A673 (cell line): ENCODE data around the gene AMOT. TPM values are rescaled to one million over a fixed set of nuclear protein-coding genes. Genes with fewer than 3 reads are reported as not detected.

Experiments used
- BruUV-seq: library from RNA; stranded (reverse); fragments of 400-500 nt; replicated peaks from 2 replicates; lab custom pipeline; 2021; lab: Mats Ljungman, UMichigan
- CTCF ChIA-PET: fragments of 300-600 bp; sonication (Branson Sonifier 250); formaldehyde crosslinking; loops from one replicate; lab custom pipeline; 2022; ENCODE audit warnings: antibody characterized with exemption; lab: Charles Lee
- POLR2A ChIA-PET: fragments of 300-600 bp; sonication (Branson Sonifier 250); formaldehyde crosslinking; loops from one replicate; lab custom pipeline; 2022; ENCODE audit warnings: antibody characterized with exemption; ENCODE audit not compliant: low non-redundant PET; lab: Charles Lee
- DNase-seq: peaks from one replicate; pipeline ENCODE4 v3.0.0-alpha.2; 2015; ENCODE audit warnings: low spot score
- H3K27ac ChIP-seq: fragments of 200-600 bp; sonication (generic); 2 replicates; pipeline ENCODE4 v1.5.1; 2016; ENCODE audit warnings: mixed run types, low read depth, mild to moderate bottlenecking, mixed read lengths, antibody characterized with exemption, low read length; ENCODE audit not compliant: poor library complexity, severe bottlenecking
- H3K27me3 ChIP-seq: fragments of 200-600 bp; sonication (generic); replicated peaks from 2 replicates; pipeline ENCODE4 v1.6.1; 2017; ENCODE audit warnings: mixed run types, low read depth, mild to moderate bottlenecking, mixed read lengths, antibody characterized with exemption, low read length; ENCODE audit not compliant: insufficient read depth, poor library complexity
- H3K36me3 ChIP-seq: fragments of 200-600 bp; sonication (generic); 2 replicates; pipeline ENCODE4 v1.6.1; 2016; ENCODE audit warnings: mixed run types, mild to moderate bottlenecking, mixed read lengths, antibody characterized with exemption, low read length; ENCODE audit not compliant: insufficient read depth, poor library complexity, severe bottlenecking
- H3K4me1 ChIP-seq: fragments of 200-600 bp; sonication (generic); 2 replicates; pipeline ENCODE4 v1.6.1; 2017; ENCODE audit warnings: mixed run types, mild to moderate bottlenecking, mixed read lengths, antibody characterized with exemption, low read length; ENCODE audit not compliant: insufficient read depth, poor library complexity, severe bottlenecking
- H3K4me3 ChIP-seq: fragments of 200-600 bp; sonication (generic); 2 replicates; pipeline ENCODE4 v1.5.1; 2016; ENCODE audit warnings: low read depth, mixed run types, mild to moderate bottlenecking, mixed read lengths, low read length; ENCODE audit not compliant: poor library complexity, severe bottlenecking
- H3K9me3 ChIP-seq: fragments of 200-600 bp; sonication (generic); 2 replicates; pipeline ENCODE4 v1.6.1; 2016; ENCODE audit warnings: mixed run types, low read depth, mild to moderate bottlenecking, mixed read lengths, antibody characterized with exemption, low read length; ENCODE audit not compliant: poor library complexity, severe bottlenecking
- CTCF ChIP-seq: fragments of 300-800, 200-600 bp; sonication (generic); conservative IDR thresholded peaks from 2 replicates; pipeline ENCODE4 v1.5.1; 2017; ENCODE audit warnings: low read depth, mild to moderate bottlenecking, antibody characterized with exemption, low read length, moderate library complexity, mixed read lengths
- EZH2 ChIP-seq: fragments of 200-600 bp; sonication (generic); IDR thresholded peaks from 2 replicates; pipeline ENCODE4 v1.6.1; 2017; ENCODE audit warnings: borderline replicate concordance, low read depth, mild to moderate bottlenecking, mixed read lengths, antibody characterized with exemption, low read length; ENCODE audit not compliant: poor library complexity, severe bottlenecking
- intact Hi-C: fragments of 100-400 bp; cut with micrococcal nuclease; formaldehyde crosslinking; loops from one replicate; pipeline ENCODE4 v1.10.0; 2022; ENCODE audit not compliant: unreplicated experiment
- total RNA-seq: library from RNA; stranded (reverse); gene quantifications from 2 replicates; pipeline ENCODE4 v1.2.3, GENCODE V29; 2021

Gene AMOT
- total RNA-seq, 1 experiment from 2014 or later: 2.6 TPM

GRCh38 chrX:112759966-112760365 lies 80.7 kb downstream of the AMOT start:
- intact Hi-C loops: no loop called here
- Histone ChIP-seq H3K4me1 (no peaks in the 10 kb centered on the region), H3K9me3 (no peaks in the 10 kb centered on the region), H3K4me3 (no peak overlapping the region), H3K27ac (no peak overlapping the region), H3K27me3 (peaks cover 5% of the 10 kb centered on the region), H3K36me3 (no peaks in the 10 kb centered on the region)
- no peak for DNase-seq
- ChIA-PET CTCF (no interaction called here), POLR2A (no interaction called here)
- TF ChIP-seq CTCF (no peak), EZH2 (no peak)
- no TSS peak for BruUV-seq

GRCh38 chrX:112759512-112759911 lies 81.1 kb downstream of the AMOT start:
- POLR2A ChIA-PET: no interaction called here
- Histone ChIP-seq H3K9me3 (no peaks in the 10 kb centered on the region), H3K4me3 (no peak overlapping the region), H3K27ac (no peak overlapping the region), H3K36me3 (no peaks in the 10 kb centered on the region), H3K27me3 (peaks cover 5% of the 10 kb centered on the region), H3K4me1 (no peaks in the 10 kb centered on the region)
- no TSS peak for BruUV-seq
- DNase-seq: no peak
- intact Hi-C loops: no loop called here
- CTCF ChIA-PET: no interaction called here
- TF ChIP-seq CTCF (no peak), EZH2 (no peak)

GRCh38 chrX:112757946-112758345 lies 82.7 kb downstream of the AMOT start:
- H3K36me3 ChIP-seq: no peaks in the 10 kb centered on the region
- no peak overlapping the region for H3K27ac ChIP-seq
- POLR2A ChIA-PET: no interaction called here
- H3K9me3 ChIP-seq: no peaks in the 10 kb centered on the region
- CTCF ChIA-PET: no interaction called here
- no peak for DNase-seq
- no TSS peak for BruUV-seq
- no peaks in the 10 kb centered on the region for H3K4me1 ChIP-seq
- intact Hi-C loops: no loop called here
- no peak overlapping the region for H3K4me3 ChIP-seq
- H3K27me3 ChIP-seq: peaks cover 5% of the 10 kb centered on the region
- TF ChIP-seq EZH2 (no peak), CTCF (no peak)
